ENCODE measurements around the gene SKP2.
A peak's percentile ranks its signal among the peaks of the same experiment; 100 is the strongest.

SKP2 gene

DNA sequence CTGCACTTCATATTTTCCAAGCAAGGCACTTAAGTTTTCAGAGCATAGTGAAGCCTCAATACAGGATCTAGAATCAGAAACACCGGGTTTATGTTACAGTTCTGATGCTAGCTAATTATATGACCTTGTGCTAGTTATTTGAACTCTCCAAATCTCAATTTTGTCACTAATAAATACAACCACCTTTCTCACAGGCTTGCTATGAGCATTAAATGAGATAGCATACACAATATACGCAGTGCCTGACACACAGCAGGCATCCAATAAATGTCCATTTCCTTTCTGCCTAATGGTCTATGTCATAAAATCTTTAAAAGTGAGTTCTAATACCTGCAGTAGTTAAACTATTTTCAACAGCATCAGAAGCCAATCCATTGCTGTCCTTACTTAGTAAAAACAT lies 56.9 kb downstream of the SKP2 start:
- no peaks in the 10 kb centered on the region for H3K36me3 ChIP-seq (ENCODE audit: control insufficient read depth, insufficient read depth, low read length)
- no peak overlapping the region for H3K4me2 ChIP-seq (ENCODE audit: low read length)

DNA sequence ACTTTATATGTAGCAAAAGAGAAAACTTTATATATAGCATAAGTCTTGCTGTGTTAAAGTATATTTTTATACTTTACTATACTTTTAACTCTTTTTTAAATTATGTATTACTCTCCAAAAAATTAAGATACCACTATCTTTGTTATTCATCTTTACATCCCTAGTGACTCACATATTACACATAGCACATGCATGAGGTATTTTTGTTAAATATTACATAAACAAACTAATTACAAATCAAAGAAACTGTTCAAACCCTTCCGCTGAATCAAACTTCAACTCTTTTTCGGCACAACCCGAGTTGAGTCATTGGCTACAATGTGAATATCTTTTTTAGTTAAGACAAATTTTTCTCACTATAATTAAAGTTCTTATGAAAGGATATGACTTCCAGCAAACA lies 57.8 kb downstream of the SKP2 start:
- no peaks in the 10 kb centered on the region for H3K36me3 ChIP-seq (ENCODE audit: control insufficient read depth, insufficient read depth, low read length)
- H3K4me1 ChIP-seq: no peaks in the 10 kb centered on the region
- no peak overlapping the region for H3K27ac ChIP-seq
- H3K4me2 ChIP-seq (ENCODE audit: low read length): no peak overlapping the region
- H3K79me2 ChIP-seq: no peaks in the 10 kb centered on the region
- H3K9ac ChIP-seq: no peak overlapping the region
- H2AFZ ChIP-seq: no peak overlapping the region
- TF ChIP-seq, protein P1, sequence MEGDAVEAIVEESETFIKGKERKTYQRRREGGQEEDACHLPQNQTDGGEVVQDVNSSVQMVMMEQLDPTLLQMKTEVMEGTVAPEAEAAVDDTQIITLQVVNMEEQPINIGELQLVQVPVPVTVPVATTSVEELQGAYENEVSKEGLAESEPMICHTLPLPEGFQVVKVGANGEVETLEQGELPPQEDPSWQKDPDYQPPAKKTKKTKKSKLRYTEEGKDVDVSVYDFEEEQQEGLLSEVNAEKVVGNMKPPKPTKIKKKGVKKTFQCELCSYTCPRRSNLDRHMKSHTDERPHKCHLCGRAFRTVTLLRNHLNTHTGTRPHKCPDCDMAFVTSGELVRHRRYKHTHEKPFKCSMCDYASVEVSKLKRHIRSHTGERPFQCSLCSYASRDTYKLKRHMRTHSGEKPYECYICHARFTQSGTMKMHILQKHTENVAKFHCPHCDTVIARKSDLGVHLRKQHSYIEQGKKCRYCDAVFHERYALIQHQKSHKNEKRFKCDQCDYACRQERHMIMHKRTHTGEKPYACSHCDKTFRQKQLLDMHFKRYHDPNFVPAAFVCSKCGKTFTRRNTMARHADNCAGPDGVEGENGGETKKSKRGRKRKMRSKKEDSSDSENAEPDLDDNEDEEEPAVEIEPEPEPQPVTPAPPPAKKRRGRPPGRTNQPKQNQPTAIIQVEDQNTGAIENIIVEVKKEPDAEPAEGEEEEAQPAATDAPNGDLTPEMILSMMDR (IDR thresholded peaks at IDR 0.05): no peak
- H3K9me3 ChIP-seq (ENCODE audit: control insufficient read depth, low read length): no peaks in the 10 kb centered on the region
- H3K27me3 ChIP-seq (ENCODE audit: control insufficient read depth, insufficient read depth, low read length): no peaks in the 10 kb centered on the region
- H3K4me3 ChIP-seq (ENCODE audit: low read depth, low read length): no peak overlapping the region

More for the DNA sequence above, 56.9 kb downstream of the SKP2 start:
- Histone ChIP-seq H3K27ac (no peak overlapping the region), H3K9ac (no peak overlapping the region), H3K9me3 (ENCODE audit: control insufficient read depth, low read length) (no peaks in the 10 kb centered on the region), H3K79me2 (no peaks in the 10 kb centered on the region), H3K4me3 (ENCODE audit: low read depth, low read length) (no peak overlapping the region), H3K27me3 (ENCODE audit: control insufficient read depth, insufficient read depth, low read length) (no peaks in the 10 kb centered on the region), H2AFZ (no peak overlapping the region), H3K4me1 (no peaks in the 10 kb centered on the region)
- TF ChIP-seq, protein P1 (IDR thresholded peaks at IDR 0.05): no peak

- Histone ChIP-seq H3K27me3 (ENCODE audit: control insufficient read depth, insufficient read depth, low read length) (no peaks in the 10 kb centered on the region), H3K4me2 (ENCODE audit: low read length) (no peak overlapping the region), H3K79me2 (no peaks in the 10 kb centered on the region), H3K4me1 (no peaks in the 10 kb centered on the region), H3K9ac (no peak overlapping the region), H3K27ac (no peak overlapping the region), H3K4me3 (ENCODE audit: low read depth, low read length) (no peak overlapping the region), H3K36me3 (ENCODE audit: control insufficient read depth, insufficient read depth, low read length) (no peaks in the 10 kb centered on the region), H2AFZ (no peak overlapping the region), H3K9me3 (ENCODE audit: control insufficient read depth, low read length) (no peaks in the 10 kb centered on the region)
- TF ChIP-seq, protein P1 (IDR thresholded peaks at IDR 0.05): peak; percentile 27
These were observed 62.5 kb downstream of the SKP2 start for GRCh38 chr5:36214436-36214835.

- H2AFZ ChIP-seq: no peak overlapping the region
- no peaks in the 10 kb centered on the region for H3K79me2 ChIP-seq
- H3K27ac ChIP-seq: no peak overlapping the region
- TF ChIP-seq, protein P1 (IDR thresholded peaks at IDR 0.05): no peak
- H3K9ac ChIP-seq: no peak overlapping the region
- no peak overlapping the region for H3K4me2 ChIP-seq (ENCODE audit: low read length)
- no peaks in the 10 kb centered on the region for H3K9me3 ChIP-seq (ENCODE audit: control insufficient read depth, low read length)
- H3K36me3 ChIP-seq (ENCODE audit: control insufficient read depth, insufficient read depth, low read length): no peaks in the 10 kb centered on the region
- no peak overlapping the region for H3K4me3 ChIP-seq (ENCODE audit: low read depth, low read length)
- no peaks in the 10 kb centered on the region for H3K4me1 ChIP-seq
- no peaks in the 10 kb centered on the region for H3K27me3 ChIP-seq (ENCODE audit: control insufficient read depth, insufficient read depth, low read length)
These were observed 64.0 kb downstream of the SKP2 start for GRCh38 chr5:36215910-36216309.

DNA sequence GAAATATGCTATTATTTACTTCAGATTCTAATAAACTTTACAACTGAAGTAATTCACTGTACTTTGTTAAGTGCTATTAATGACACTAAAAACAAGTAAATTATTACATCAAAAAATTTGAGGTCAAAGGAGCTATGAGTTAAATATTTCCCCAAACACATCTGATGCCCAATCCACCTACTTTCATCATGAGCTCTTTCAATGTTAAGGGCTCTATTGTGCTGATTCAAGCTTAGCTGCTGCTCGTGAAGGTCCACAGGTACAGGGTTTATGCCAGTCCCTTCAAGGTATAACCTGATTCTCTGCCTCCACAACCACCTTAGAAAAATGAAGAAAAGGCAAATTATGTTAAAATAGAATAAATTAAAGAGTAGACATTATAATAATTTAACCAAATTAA lies 65.7 kb downstream of the SKP2 start:
- no peak overlapping the region for H3K9ac ChIP-seq
- TF ChIP-seq, protein P1 (IDR thresholded peaks at IDR 0.05): no peak
- no peak overlapping the region for H3K4me3 ChIP-seq (ENCODE audit: low read depth, low read length)
- H3K4me2 ChIP-seq (ENCODE audit: low read length): no peak overlapping the region
- H3K4me1 ChIP-seq: no peaks in the 10 kb centered on the region
- H3K79me2 ChIP-seq: no peaks in the 10 kb centered on the region
- H3K27ac ChIP-seq: no peak overlapping the region
- no peaks in the 10 kb centered on the region for H3K9me3 ChIP-seq (ENCODE audit: control insufficient read depth, low read length)
- no peaks in the 10 kb centered on the region for H3K27me3 ChIP-seq (ENCODE audit: control insufficient read depth, insufficient read depth, low read length)
- H2AFZ ChIP-seq: no peak overlapping the region
- H3K36me3 ChIP-seq (ENCODE audit: control insufficient read depth, insufficient read depth, low read length): no peaks in the 10 kb centered on the region
